MM.1S (cell line): ENCODE results near the gene SCARF2.

Experiments
- EZH2phosphoT487 ChIP-seq: fragments of 300-600 bp; sonication (generic); IDR thresholded peaks from 2 replicates; pipeline ENCODE4 v1.6.1; 2018; ENCODE audit warnings: antibody characterized with exemption, low read length
- TF ChIP-seq, protein P1 (sequence below): fragments of 300-600 bp; sonication (generic); IDR thresholded peaks from 2 replicates; pipeline ENCODE4 v1.5.1; 2016; ENCODE audit warnings: antibody characterized with exemption, low read length, mixed read lengths

- TF ChIP-seq, protein P1, sequence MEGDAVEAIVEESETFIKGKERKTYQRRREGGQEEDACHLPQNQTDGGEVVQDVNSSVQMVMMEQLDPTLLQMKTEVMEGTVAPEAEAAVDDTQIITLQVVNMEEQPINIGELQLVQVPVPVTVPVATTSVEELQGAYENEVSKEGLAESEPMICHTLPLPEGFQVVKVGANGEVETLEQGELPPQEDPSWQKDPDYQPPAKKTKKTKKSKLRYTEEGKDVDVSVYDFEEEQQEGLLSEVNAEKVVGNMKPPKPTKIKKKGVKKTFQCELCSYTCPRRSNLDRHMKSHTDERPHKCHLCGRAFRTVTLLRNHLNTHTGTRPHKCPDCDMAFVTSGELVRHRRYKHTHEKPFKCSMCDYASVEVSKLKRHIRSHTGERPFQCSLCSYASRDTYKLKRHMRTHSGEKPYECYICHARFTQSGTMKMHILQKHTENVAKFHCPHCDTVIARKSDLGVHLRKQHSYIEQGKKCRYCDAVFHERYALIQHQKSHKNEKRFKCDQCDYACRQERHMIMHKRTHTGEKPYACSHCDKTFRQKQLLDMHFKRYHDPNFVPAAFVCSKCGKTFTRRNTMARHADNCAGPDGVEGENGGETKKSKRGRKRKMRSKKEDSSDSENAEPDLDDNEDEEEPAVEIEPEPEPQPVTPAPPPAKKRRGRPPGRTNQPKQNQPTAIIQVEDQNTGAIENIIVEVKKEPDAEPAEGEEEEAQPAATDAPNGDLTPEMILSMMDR = no peak
- TF ChIP-seq EZH2phosphoT487 = no peak
Observed at GRCh38 chr22:20424568-20424931, 13.1 kb downstream of the SCARF2 start.
